ENCODE data around the gene RHOBTB1.
A peak's percentile ranks its signal among the peaks of the same experiment; 100 is the strongest.

RHOBTB1 gene

DNA sequence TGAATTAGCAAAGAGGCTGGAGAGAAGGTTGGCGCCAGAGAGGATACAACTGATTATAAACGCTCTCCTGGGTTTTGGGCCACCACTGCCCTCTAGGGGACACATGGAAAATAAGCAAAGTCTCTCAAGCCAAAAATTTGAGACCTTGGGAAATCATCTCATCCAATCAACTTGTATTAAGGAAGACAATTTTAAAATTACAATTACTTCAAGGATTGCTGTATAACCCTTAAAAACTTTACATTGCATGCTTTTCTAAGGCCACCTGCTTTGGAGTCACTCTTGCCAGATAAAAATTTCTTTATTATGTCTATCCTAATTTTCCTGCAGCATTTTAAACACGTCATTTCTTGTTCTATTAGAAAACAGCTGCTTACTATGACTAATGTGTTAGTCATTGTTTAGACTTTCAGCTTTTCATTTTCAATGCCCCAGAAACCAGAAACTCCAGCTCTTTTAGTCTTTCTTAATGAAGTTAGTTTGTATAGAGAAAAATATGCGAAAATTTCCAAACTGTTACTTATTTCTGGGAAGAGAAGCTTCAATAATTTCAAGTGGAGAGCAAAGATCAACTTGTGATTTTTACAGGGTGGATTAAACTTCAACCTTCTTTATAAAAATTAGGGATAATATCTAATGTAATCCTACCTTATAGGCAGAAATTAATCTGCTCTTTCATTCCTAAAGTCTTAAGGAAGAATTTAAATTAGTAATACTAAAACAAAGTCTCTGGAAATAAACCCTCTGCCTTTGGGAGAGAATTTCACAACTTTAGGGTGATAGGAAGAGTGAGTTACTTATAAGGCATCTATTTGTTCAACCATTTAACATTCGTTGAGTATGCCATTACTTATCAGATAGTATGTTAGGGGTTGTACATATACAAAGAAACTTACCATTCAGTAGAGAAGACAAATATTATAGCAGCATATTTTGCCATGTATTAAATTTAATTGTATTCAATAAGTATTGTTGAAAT, 20.6 kb upstream of the RHOBTB1 start:
- DNase-seq = peak in 40 of 51 donors; percentile 2 to 89 (median 51)

DNA sequence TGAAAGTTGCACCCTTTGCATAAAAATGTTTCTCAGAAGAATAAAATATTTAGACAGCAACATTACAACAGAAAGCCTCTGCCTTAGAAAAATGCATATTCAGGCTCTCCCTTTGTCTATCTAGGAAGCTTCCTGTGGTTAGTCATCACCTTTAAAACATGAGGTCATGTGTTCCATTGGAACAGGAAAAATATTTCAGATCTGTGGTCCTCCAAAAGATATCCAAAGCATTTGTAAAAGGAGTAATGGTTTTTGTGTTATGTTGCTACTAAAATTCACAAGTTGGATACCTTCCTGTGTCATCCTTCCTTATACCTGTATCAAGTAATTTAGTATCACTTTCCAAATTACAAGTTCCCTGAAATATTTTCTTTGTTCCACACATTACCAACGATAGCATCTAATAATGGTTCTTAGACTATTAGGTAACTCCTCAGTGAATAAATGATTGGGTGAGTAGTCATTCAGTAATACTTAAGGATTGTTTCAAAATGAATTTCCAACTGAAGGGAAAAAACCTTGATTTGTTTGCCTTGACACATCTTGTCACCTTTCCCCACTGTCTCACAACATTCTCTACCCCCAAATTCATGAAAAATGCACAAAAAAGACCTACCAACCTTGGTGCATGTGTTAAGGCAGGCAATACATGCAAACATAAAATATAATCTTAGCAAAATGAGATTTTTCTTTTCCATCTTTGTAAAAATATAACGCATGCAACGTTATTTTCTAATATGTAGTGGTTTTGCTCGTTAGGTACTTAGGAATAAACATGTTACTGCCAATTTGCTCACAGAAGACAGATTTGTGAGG, 19.7 kb upstream of the RHOBTB1 start:
- no peak for DNase-seq

DNA sequence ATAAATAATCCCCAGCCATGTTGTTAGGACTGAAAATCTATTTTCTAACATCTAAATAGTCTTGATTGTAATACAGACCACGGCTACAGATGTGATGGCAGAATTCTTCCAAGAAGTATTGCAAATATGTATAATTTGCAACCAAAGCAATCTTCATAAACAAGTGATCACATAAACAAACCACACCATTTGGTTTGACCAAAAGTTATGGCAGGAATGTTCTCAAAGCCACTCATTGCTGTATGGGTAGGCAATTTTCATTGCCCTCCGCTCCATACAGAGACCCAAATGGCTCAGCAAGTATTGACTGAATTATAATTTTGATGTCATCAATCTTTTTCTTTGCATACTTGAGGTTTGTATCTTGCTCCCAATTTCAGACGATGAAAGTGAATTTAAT, 19.0 kb upstream of the RHOBTB1 start:
- no peak for DNase-seq

DNA sequence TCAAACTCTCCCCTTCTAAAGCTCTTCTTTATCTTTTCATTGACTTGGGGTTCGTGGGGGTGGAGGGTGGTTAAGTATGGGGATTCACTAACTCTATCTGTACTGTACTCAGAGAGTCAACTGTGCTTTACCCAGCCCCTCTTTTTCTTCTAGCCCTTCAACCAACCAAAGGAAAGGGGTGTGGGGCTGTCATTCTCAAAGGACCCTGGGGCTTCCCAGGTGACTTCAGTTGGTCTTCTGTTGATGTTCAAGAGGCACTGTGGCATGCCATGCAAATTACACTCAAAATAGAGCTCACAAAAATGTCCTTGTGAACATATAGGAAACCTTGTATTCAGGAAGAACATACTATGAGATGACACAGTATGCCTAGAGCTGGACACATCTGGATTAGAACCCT, 16.9 kb upstream of the RHOBTB1 start:
- no peak for DNase-seq

DNA sequence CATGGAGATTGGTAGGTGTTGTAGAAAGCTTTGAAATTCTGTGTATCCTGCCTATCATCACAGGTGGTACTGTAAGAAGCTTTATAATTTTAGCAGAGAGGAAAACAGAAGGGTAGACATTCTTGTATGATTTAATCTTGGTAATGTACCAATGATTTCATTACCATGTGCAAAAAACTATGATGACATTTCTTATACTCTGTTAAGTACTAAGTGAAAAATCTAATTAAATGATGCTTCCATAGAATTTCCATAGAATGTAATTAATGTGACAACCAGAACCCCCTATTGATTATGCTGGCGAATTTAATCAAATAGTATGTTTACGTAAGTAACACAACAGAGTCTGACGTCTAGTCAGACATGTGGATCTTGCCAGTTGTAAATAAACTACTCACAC, 16.0 kb upstream of the RHOBTB1 start:
- DNase-seq = no peak

DNA sequence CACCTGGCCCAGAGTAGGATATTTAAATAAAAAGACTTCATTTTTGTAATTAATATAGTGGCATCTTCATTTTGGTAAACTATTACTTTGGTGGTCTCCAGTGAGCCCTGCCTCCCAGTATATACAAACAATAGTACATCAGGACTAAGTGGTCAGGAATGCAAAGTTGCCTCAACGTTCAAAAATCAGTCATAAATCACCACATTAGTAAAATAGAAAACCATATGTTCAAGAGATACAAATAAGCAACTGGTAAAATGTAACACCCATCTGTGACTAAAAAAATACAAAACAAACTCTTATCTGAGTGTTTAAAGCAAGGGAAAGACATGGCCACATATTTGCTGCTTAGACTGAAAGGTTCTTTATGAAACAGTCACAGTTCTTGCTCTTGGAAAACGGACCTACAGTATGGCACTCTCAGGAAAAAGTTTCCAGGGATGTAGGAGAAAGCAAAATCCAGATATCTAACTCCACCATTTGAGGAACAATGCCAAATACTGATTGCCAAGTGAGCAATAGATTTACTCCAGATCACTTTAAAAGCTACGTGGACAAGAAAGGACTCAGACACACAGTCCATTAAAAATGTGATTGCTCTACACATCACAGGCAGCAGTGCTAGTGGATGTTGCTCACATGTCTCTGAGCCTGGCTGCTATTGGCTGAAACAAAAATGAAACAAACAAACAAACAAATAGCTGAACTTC, 15.1 kb upstream of the RHOBTB1 start:
- DNase-seq = no peak

DNA sequence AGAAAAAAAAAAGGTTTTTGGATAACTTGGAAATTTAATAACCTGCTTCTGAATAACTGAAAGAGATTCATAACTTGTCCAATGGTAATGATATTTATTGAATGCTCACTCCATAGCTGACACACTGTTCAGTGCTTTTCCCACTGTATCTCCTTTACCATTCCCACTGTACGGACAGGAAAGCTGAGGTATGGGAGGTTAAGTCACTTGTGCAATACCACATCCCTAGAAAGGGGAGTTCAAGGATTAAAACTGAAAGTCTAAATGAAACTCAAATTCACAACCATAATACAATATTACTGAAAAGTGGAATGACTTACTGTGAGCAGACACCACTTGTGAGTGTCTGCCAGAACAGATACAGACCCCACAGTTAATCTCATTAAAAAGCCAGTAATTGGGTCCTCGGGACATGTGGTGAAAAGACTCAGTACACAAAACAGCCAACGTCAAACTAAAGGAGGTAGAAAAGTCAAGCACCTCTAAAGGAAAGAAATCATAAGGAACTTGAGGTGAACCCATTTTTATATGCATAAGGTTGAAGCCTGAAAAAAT, 13.8 kb upstream of the RHOBTB1 start:
- DNase-seq = no peak

DNA sequence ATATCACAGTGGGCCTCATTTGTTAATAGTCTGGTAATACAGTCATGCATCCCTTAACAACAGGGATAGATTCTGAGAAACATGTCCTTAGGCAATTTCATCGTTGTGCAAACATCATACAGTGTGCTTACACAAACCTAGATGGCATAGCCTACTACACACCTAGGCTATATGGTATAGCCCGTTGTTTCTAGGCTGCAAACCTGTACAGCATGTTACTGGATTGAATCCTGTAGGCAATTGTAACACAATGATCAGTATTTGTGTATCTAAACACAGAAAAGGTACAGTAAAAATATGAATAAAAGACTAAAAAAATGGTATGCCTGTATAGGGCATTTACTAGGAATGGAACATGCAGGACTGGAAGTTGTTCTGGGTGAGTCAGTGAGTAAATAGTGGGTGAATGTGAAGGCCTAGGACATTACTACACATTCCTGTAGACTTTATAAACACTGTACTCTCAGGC, 12.0 kb upstream of the RHOBTB1 start:
- DNase-seq = no peak

DNA sequence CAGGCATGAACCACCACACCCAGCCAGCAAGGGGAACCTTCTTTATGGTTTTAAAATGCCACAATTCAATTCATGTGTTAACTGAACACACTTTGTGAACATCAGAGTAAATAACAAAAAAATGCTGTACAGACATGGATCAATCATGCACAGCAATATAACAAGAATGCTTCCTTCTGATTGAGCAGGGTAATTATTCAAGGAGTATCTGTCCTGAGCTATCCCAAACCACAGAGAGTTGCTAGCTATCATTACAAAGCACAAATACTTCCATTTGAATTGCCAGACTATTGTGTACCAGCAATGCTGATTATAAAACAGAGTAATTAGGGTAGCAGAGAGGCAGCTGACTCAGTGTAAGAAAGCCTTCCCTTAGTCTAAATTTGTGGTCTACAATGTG, 11.3 kb upstream of the RHOBTB1 start:
- no peak for DNase-seq

DNA sequence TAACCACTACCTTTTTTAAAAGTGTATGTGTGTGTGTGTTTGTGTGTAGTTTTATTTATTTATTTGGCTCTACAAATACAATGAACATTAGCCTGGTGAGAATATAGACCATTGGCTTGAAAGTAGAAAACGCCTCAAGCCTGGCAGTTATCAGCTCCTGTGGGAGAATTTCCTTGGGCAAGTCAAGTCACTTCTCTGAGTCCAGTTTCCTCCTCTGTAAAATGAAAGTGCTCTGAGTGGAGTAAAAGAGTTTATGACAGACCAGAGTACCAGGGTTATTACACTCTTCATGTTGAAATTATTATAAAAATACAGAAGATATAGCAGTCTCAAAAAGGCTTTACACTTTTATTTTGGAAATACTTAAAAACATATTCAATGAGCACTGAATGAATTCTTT, 10.1 kb upstream of the RHOBTB1 start:
- DNase-seq = no peak

DNA sequence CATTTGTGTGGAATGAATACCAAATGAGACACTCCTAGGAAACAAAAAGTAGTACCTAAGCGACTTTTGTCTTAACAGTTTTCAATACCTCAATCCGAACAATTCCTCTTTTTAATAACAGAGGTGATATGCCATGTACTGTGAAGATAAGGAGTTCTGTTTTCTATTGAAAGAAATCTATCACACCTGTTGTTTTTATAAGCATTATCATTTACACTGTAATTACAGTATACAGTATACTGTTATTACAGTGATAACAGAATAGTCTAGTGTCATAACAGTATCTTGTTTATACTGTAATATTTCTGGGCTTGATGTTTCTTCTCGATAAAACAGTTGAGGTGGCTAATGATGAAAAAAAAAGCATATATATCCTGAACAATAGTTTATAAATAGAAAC, 9.4 kb upstream of the RHOBTB1 start:
- DNase-seq = no peak

DNA sequence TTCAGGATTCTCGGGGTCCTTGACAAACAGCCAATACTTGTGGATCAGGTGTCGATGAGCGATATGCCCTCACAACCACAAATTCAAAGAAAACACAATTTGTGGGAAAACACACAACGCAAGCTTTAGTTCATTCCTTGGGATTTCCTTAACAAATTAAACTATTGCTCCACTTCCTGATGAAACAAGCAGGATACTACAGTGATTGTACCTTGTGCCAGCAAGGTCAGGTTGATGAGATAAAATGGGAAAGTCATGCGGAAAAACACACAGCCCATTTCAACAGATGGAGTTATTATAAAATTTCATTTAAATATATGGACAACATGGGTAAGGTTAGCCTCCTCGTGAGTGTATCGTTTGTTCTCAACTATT, 8.8 kb upstream of the RHOBTB1 start:
- no peak for DNase-seq

DNA sequence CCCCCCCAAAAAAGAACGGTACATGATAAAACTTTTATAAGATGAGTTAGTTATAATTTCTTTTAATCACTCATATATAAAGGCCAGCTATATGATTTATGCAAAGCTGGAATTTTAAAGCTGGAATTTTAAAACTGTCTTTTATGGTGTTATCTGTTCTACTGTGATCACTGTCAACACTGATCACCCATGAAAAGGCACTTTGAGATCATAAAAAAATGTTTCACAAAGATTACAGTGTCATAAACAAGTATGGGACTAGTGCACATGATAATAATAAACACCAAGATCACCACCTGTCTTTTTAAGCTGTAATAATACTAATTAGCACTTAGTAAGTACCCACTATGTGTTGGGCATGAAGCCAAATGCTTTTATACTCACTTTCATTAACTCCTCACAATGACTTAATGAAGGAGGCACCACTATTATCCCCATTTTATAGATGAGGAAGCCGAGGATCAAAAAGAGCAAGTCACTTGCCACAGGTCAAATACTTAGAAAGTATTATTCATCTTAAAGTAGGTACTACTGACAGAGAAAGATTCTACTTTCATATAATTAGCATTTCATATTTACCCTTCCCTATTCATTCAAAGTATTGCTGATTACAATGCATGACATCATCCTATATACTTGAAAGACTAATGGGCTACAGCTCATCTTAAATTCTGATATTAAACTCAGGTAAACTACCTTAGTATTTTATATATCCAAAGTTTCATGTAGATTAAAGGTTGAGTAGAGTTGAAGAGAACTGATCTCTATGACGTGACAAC, 8.3 kb upstream of the RHOBTB1 start:
- DNase-seq = no peak

DNA sequence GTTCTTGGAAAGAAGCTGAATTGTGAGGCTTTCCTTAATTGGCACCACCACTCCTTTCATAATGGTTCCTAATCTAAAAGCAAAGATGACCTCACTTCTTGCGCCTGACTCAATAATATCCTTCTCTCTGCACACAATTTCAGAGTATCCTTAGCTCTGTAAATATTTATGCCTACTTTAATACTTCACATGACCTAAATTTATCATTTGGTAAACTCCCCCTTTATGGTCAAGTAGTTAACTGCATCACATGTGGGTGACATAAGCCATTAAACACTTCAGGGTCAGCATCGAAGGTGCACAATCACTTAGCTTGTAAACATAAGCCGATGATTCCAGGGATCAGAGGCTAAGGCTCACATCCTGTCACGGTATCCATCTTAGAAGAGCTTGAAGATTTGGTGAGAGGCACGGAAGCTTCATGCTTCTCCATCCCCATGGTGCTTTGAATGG, 7.3 kb upstream of the RHOBTB1 start:
- no peak for DNase-seq

DNA sequence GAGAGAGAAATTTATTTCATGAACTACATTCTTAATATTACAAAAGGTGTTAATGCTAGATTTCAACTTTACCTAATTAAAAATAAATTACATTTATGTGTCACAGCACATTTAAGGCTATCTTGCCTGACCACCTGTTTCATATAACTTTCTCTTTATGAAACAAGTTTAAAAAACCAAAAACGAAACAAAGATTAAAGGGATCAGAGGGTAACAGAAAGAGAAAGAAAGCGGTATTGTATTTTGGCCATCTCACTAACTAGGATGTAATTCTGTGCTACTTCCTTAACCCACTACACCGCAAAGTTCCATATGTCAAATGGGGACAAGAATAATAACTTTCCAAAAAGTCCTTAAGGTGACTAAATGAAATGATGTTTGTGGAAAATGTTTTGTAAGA, 6.3 kb upstream of the RHOBTB1 start:
- DNase-seq = no peak

DNA sequence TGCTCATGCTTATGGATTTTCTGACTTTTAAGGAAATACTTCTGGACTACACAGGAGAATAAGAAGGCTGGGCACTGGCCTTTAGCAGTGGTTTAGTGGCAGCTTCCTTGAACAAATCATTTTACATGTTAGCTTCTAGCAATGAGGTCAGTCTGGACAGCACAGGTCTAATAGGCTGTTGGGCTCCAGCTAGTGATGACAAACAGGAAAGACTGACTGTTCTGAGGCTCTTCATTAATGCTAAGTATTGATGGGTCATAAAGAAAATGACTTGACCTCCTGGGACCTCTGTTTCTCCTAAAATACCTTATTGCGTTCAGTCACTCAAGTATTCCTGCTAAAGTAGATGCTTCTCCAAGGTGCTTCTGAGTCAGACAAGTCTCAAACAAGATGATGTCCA, 4.9 kb upstream of the RHOBTB1 start:
- DNase-seq = no peak

DNA sequence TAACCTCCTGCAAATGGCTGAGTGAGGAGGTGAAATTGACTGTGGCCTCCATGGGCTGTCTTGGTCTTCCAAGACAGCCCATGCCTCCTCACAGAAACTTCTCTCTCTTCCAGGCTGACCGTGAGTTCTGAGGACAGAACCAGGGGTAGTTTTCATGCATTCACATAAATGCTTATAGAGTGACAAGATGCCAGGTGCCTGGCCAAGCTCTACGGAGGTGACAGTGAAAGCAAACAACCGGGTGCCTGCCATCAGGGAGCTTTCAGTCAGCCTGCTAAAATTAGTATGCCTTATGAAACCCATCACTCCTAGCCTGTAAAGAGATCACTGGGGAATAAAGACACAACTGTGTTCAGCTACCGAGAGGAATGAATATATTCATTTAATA, 919 bp upstream of the RHOBTB1 start:
- DNase-seq = peak in 4 of 51 donors; percentile 41 to 62 (median 50)

DNA sequence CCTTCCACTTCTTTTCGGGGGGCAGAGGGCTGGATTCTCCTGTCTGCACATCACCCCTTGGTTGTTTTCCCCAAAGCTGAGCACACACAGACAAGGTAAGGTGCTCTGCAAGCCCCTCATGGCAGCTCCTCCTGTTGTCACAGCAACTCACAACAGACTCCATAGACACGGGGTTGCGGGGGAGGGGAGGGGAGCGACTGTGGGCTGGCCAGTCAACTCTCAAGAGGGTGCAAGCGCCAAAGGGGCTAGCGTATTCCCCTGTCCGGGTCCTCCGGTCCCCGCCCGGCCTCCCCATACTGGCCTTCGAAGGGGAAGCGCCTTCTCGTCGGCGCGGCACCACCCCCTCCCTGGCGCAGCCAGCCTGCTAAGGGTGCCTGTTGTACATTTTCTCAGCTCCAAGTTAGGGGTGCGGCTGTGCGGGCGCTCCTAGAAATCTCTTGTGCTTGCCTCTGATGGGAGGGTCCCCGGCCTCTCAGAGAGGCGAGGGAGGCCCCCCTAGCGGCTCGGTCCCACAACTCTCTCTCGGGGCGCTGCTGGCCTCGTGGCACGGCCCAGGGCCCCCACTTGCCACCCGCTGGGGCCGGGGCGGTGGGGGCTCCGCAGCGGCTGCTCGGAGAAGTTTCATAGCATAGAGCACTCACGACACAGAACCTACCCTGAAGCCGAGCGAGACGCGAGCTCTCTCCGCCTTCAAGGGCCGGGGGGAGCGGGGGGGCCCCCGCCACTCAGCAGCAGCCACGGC, 498 bp downstream of the RHOBTB1 start:
- DNase-seq = peak in 50 of 51 donors; percentile 20 to 92 (median 64)

DNA sequence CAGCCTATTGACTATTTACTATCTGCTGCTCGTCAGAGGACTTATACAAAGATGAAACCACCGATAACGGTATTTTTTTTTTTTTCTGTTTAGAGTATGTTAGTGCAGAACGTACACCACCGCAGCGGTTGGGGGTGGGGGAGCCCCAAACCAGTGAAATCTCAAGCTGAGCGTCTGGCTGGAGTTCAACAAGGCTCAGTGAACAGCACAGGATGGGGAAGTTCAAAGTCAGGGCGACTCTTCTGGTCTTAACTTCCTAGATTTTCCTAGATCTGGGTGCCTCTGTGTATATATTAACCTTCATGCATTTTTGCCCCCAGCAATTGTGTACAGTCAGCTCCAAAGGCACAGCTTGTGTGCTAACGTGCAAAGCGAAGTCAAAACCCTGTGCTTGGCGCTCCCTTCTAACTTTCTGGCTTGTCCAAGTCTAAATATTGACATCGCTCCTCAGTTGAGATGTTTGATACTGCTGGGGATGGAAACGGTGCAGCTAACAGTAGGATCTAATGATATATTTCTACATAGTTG, 1.1 kb downstream of the RHOBTB1 start:
- peak in 43 of 51 donors; percentile 2 to 79 (median 28) for DNase-seq
